ENCODE results near the gene CXorf38. TPM values are rescaled to one million over a fixed set of nuclear protein-coding genes. Genes with fewer than 3 reads are reported as not detected.

CXorf38 gene
- polyA plus RNA-seq, 3 donors = 35.1 to 51.2 (median 39.5) TPM

- peaks cover 0 to 6% (median 0%) of the 10 kb centered on the region in 7 donors for H3K9me3 Mint-ChIP-seq
Measured at GRCh38 chrX:40644821-40645358, 2.5 kb downstream of the CXorf38 start.

GRCh38 chrX:40644176-40644575 lies 3.2 kb downstream of the CXorf38 start:
- peaks cover 43 to 75% of the 10 kb centered on the region in 2 donors for H3K4me1 ChIP-seq (ENCODE audit: control insufficient read depth in 1 of 2, insufficient read depth in 2 of 2, low read length in 2 of 2)
- peak overlapping the region; percentile 92 for H3K4me2 ChIP-seq (replicated peaks; ENCODE audit: extremely low read depth, low read length, poor library complexity, severe bottlenecking)
- H3K27ac ChIP-seq (ENCODE audit: low read depth in 1 of 2, low read length in 2 of 2) = peak overlapping the region; percentile 92 to 96
- H3K9me3 ChIP-seq (replicated peaks in 1 of 2; ENCODE audit: control insufficient read depth in 1 of 2, insufficient read depth in 1 of 2, low read length in 2 of 2) = no peaks in the 10 kb centered on the region
- peaks cover 46% of the 10 kb centered on the region for H3K4me1 Mint-ChIP-seq
- no CpG with 5 or more reads among the region's 5 CpGs for WGBS (ENCODE audit: insufficient coverage)
- H3K4me3 Mint-ChIP-seq = peak overlapping the region; percentile 92 to 99
- peak overlapping the region; percentile 97 to 98 (median 98) for H3K27ac Mint-ChIP-seq
- TF ChIP-seq CTCF (IDR thresholded peaks at IDR 0.05) = no peak
- H3K9ac ChIP-seq (ENCODE audit: insufficient read depth, low read length, poor library complexity, severe bottlenecking) = peak overlapping the region; percentile 75
- H4K20me1 ChIP-seq (ENCODE audit: insufficient read depth, low read length) = peaks cover 76% of the 10 kb centered on the region
- H3K9me3 Mint-ChIP-seq = peaks cover 0 to 6% (median 0%) of the 10 kb centered on the region in 7 donors
- peaks cover 0 to 36% (median 1%) of the 10 kb centered on the region in 3 donors for H3K27me3 Mint-ChIP-seq (ENCODE audit: low read depth in 3 of 3)
- H3K36me3 ChIP-seq (replicated peaks in 1 of 2; ENCODE audit: control insufficient read depth in 1 of 2, insufficient read depth in 2 of 2, low read length in 2 of 2) = peaks cover 5 to 26% of the 10 kb centered on the region in 2 donors
- peaks cover 22 to 38% of the 10 kb centered on the region in 2 donors for H3K36me3 Mint-ChIP-seq
- peaks cover 73% of the 10 kb centered on the region for H3K79me2 ChIP-seq (ENCODE audit: insufficient read depth, low read length)
- peak overlapping the region; percentile 77 to 98 (median 90) for H3K4me3 ChIP-seq (replicated peaks in 1 of 3; ENCODE audit: low read depth in 2 of 3, low read length in 3 of 3)
- H3K27me3 ChIP-seq (ENCODE audit: control insufficient read depth in 2 of 2, insufficient read depth in 2 of 2, low read length in 2 of 2) = peaks cover 0 to 8% of the 10 kb centered on the region in 2 donors
- H2AFZ ChIP-seq (ENCODE audit: insufficient read depth, low read depth, low read length, poor library complexity, severe bottlenecking) = no peak overlapping the region
- peak; percentile 82 to 87 (median 87) for DNase-seq
- intact Hi-C loops (cut with micrococcal nuclease) = loop anchor here (5.0 to 10.0 kb wide), 4 partner anchors 59 to 99 kb away; partner anchors contain the start of genes ATP6AP2 (in 2 of the 2) and MED14 (in 1 of the 2)

More at GRCh38 chrX:40644821-40645358, 2.5 kb downstream of the CXorf38 start:
- Histone ChIP-seq H4K20me1 (ENCODE audit: insufficient read depth, low read length) (peaks cover 69% of the 10 kb centered on the region), H3K27ac (ENCODE audit: low read depth in 1 of 2, low read length in 2 of 2) (peak overlapping the region; percentile 92 to 96), H3K9me3 (replicated peaks in 1 of 2; ENCODE audit: control insufficient read depth in 1 of 2, insufficient read depth in 1 of 2, low read length in 2 of 2) (no peaks in the 10 kb centered on the region), H3K4me1 (ENCODE audit: control insufficient read depth in 1 of 2, insufficient read depth in 2 of 2, low read length in 2 of 2) (peaks cover 43 to 75% of the 10 kb centered on the region in 2 donors), H3K9ac (ENCODE audit: insufficient read depth, low read length, poor library complexity, severe bottlenecking) (peak overlapping the region; percentile 75), H3K79me2 (ENCODE audit: insufficient read depth, low read length) (peaks cover 66% of the 10 kb centered on the region), H3K4me3 (replicated peaks in 1 of 3; ENCODE audit: low read depth in 2 of 3, low read length in 3 of 3) (peak overlapping the region; percentile 77 to 98 (median 90)), H3K27me3 (ENCODE audit: control insufficient read depth in 2 of 2, insufficient read depth in 2 of 2, low read length in 2 of 2) (peaks cover 0 to 2% of the 10 kb centered on the region in 2 donors), H3K36me3 (replicated peaks in 1 of 2; ENCODE audit: control insufficient read depth in 1 of 2, insufficient read depth in 2 of 2, low read length in 2 of 2) (peaks cover 5 to 19% of the 10 kb centered on the region in 2 donors), H3K4me2 (replicated peaks; ENCODE audit: extremely low read depth, low read length, poor library complexity, severe bottlenecking) (peak overlapping the region; percentile 92), H2AFZ (ENCODE audit: insufficient read depth, low read depth, low read length, poor library complexity, severe bottlenecking) (peak overlapping the region; percentile 68)
- peak; percentile 65 to 79 (median 69) for DNase-seq
- no peak for TF ChIP-seq CTCF (IDR thresholded peaks at IDR 0.05)
- intact Hi-C loops (cut with micrococcal nuclease) = loop anchor here (5.0 to 10.0 kb wide), 4 partner anchors 60 to 100 kb away; partner anchors contain the start of genes ATP6AP2 (in 2 of the 2) and MED14 (in 1 of the 2)
- peaks cover 0 to 32% (median 1%) of the 10 kb centered on the region in 3 donors for H3K27me3 Mint-ChIP-seq (ENCODE audit: low read depth in 3 of 3)
- peaks cover 46% of the 10 kb centered on the region for H3K4me1 Mint-ChIP-seq
- peak overlapping the region; percentile 97 to 98 (median 98) for H3K27ac Mint-ChIP-seq
- peaks cover 17 to 33% of the 10 kb centered on the region in 2 donors for H3K36me3 Mint-ChIP-seq
- 0% methylated on average over 3 of the region's 4 CpGs for WGBS (ENCODE audit: insufficient coverage)
- H3K4me3 Mint-ChIP-seq = peak overlapping the region; percentile 92 to 99
